Ureter (tissue), 1 donor: Measurements from ENCODE around the gene ABLIM2. TPM values are rescaled to one million over a fixed set of nuclear protein-coding genes. Genes with fewer than 3 reads are reported as not detected.
"Not testable (repeated sequence)": the region's sequence is repeated elsewhere in the genome, so short reads cannot be mapped to it uniquely, and the experiment has no call there.

Source experiments
- DNase-seq: peaks from one replicate; pipeline ENCODE4 v3.0.0-alpha.2; 2020; ENCODE audit warnings: low spot score
- total RNA-seq: library from RNA; stranded (reverse); gene quantifications from one replicate; pipeline ENCODE4 v1.2.4, GENCODE V29; 2023
- donor health status: DM: yes; HTN: yes; CAD: no.

The ABLIM2 gene
- total RNA-seq, 1 donor from 2014 or later = 8.5 TPM

- no peak for DNase-seq
Measured at GRCh38 chr4:7964459-7964858, 194.2 kb downstream of the ABLIM2 start.

GRCh38 chr4:7963691-7964090, 194.9 kb downstream of the ABLIM2 start:
- DNase-seq = no peak

- DNase-seq = no peak
Measured at GRCh38 chr4:7962609-7963508, 195.8 kb downstream of the ABLIM2 start.

GRCh38 chr4:7960790-7961655, 197.6 kb downstream of the ABLIM2 start:
- DNase-seq = peak; percentile 71

GRCh38 chr4:7960017-7960789, 198.4 kb downstream of the ABLIM2 start:
- no peak for DNase-seq

GRCh38 chr4:7959078-7959477, 199.5 kb downstream of the ABLIM2 start:
- DNase-seq = no peak

GRCh38 chr4:7956934-7957656, 201.5 kb downstream of the ABLIM2 start:
- DNase-seq = no peak

GRCh38 chr4:7956270-7956808, 202.3 kb downstream of the ABLIM2 start:
- DNase-seq = no peak

- no peak for DNase-seq
Measured at GRCh38 chr4:7955393-7955792, 203.2 kb downstream of the ABLIM2 start.

- no peak for DNase-seq
Measured at GRCh38 chr4:7952615-7953014, 206.0 kb downstream of the ABLIM2 start.

- DNase-seq = no peak
Measured at GRCh38 chr4:7950301-7951092, 208.1 kb downstream of the ABLIM2 start.

- DNase-seq = no peak
Measured at GRCh38 chr4:7949759-7950158, 208.9 kb downstream of the ABLIM2 start.

GRCh38 chr4:7947927-7948326, 210.7 kb downstream of the ABLIM2 start:
- no peak for DNase-seq

- DNase-seq = no peak
Measured at GRCh38 chr4:7945709-7946380, 212.8 kb downstream of the ABLIM2 start.

- no peak for DNase-seq
Measured at GRCh38 chr4:7944599-7945220, 213.9 kb downstream of the ABLIM2 start.

- DNase-seq = not testable (repeated sequence)
Measured at GRCh38 chr4:7943688-7944087, 214.9 kb downstream of the ABLIM2 start.

GRCh38 chr4:7943211-7943610, 215.4 kb downstream of the ABLIM2 start:
- no peak for DNase-seq

- no peak for DNase-seq
Measured at GRCh38 chr4:7941965-7942496, 216.6 kb downstream of the ABLIM2 start.
